HG03439 (cell line): Measurements from ENCODE around the gene PGA4.
A peak's percentile ranks its signal among the peaks of the same experiment; 100 is the strongest.
"Not testable (repeated sequence)": the region's sequence is repeated elsewhere in the genome, so short reads cannot be mapped to it uniquely, and the experiment has no call there.

Source experiments
- ATAC-seq: cut with Tn5 transposase; IDR thresholded peaks from one replicate; pipeline ENCODE4 v1.9.1; 2021; ENCODE audit warnings: mild to moderate bottlenecking, moderate library complexity; ENCODE audit not compliant: unreplicated experiment

PGA4 gene

DNA sequence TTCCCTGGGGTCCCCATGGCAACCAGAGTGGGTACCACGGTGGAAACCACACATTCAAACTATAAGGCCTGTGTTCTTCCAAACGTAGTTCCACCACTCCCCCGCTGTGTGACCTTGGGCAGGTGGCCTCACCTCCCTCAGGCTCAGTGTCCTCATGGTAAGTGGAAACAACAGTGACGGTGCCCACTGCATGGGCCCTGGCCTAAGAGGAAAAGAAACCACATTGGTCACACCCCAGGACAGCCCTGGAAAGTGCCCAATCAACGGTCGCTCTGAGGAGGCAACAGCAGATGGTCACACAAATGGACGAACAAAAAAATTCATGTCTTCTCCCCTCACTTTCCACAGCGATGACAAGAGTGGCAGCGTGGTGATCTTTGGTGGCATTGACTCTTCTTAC is 25.9 kb downstream of the PGA4 start:
- not testable (repeated sequence) for ATAC-seq

DNA sequence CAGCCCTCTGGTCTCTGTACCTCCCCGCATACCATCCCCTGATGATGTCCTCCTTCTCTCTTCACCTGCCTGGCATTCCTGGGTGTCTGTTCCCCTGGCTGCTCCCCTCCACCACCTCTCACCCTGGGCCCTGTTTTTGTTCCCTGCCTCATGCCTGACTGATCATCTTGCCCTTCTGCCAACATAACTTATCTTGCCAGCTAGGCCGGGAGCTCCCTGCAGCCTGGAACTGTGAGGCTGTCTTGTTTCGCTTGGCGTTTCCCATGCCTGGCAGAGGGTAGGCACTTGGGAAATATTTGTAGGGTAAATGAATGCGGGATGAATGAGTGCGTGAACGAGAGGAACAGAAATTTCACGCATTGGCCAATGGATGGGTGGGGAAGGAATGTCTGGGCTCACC is 27.1 kb downstream of the PGA4 start:
- not testable (repeated sequence) for ATAC-seq

DNA sequence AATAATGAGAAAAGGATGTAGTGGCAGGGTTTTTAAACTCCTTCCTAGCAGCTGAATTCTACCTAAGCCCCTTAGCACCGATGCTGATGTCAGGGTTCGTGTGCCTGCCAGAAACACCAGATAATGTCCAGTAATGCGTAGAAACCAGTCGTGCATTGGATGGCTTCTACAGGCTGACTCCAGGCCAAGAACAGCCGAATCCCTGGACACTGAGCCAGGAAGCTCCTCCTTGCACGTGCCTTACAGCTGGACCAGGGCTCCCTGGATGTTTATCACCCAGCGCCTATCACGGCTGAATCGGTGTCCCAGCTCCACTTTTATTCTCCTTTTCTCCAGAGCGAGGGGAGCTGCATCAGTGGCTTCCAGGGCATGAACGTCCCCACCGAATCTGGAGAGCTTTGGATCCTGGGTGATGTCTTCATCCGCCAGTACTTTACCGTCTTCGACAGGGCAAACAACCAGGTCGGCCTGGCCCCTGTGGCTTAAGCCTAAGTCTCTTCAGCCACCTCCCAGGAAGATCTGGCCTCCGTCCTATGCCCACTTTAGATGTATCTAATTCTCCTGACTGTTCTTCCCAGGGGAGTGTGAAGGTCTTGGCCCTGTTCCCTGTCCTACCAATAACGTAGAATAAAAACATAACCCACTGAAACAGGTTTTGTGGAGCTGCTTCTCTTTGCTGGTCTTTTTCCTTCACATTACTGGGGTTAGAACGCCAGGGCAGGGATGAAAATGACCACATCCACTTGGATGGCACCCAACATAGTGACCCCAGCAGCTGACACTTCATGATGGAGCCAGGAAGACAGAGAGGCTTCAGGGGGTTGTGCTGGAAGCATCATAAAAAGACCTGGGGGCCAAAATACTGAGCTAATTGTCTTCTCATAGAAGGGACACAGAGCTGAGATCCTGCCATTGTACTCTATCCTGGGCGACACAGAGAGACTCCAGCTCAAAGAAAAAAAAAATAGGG is 28.9 kb downstream of the PGA4 start:
- ATAC-seq, result not testable (repeated sequence)

- not testable (repeated sequence) for ATAC-seq
Observed at GRCh38 chr11:61252332-61252731, 30.2 kb downstream of the PGA4 start.

DNA sequence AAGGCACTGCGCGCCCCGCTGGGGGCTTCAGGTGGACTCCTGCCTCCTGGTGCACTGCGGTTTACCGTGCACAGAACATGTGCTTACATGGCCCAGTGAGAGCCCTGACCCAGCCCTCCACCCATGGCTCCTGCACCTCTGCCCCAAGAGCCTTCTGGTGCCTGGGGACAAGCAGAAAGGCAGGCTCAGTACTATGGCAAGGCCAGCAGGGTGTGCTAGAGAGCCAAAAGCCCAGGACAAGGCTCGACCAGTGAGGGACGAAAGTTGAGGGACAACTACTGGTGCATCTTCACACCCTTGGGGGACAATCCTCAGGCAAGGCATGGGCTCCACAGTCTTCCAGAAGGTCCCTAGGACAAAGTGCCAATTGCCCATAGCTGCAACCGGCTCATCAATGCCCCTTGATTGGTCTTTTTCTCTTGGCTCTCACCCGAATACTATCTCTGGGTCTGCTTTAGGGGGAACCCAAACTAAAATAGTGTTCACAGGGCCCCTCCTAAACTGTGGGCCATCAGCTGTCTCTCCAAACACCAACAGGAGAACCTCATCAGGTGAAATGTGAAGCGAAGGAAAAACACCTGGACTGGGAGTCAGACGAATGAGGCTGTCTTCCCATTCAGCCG is 32.4 kb downstream of the PGA4 start:
- ATAC-seq, result peak; percentile 73

DNA sequence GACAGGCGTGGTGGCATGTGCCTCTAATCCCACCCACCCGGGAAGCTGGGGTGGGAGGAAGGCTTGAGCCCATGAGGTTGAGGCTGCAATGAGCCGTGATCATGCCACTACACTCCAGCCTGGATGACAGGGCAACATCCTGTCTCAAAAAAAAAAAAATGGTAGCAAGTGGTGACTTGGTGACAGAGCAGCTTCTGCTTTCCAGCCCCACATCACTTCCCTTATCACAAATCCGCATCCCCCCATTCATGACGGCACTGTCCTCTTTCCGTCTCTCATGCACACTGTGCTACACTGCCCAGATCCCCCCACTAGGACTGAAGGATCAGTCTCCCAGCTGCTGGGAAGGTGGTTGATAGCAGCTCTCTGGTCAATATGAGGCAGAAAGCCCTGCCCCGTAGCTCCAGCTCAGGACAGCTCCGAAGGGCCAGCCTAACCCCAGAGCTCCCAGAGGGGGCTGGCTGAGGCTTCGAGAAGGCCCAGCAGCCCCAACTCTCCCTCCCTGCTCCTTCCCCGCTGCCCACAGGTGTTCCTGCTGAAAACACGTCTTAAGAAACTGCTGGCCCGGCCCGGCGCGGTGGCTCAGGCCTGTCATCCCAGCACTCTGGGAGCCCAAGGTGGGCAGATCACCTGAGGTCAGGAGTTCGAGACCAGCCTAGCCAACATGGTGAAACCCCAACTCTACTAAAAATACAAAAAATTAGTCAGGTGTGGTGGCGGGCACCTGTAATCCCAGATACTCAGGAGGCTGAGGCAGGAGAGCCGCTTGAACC is 34.7 kb downstream of the PGA4 start:
- ATAC-seq, result no peak

DNA sequence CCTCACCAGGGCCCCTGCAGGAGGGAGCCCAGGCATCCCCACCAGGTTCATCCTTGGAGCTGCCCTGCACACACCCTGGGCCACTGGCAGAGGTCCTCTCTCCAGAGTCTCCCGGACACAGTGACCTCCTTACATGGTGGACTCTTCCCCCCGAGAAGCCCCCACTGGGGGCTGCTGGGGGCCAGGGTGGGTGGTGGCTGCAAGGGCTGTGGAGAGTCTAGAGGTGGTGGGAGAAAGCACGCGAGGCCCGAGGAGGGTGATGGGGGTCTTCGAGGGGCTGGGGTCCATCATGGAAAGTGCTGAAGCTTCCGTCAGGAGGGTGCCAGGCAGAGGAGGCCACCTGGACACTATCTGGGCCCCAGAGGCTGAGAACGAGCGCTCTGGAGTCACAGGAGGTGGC is 36.4 kb downstream of the PGA4 start:
- no peak for ATAC-seq

DNA sequence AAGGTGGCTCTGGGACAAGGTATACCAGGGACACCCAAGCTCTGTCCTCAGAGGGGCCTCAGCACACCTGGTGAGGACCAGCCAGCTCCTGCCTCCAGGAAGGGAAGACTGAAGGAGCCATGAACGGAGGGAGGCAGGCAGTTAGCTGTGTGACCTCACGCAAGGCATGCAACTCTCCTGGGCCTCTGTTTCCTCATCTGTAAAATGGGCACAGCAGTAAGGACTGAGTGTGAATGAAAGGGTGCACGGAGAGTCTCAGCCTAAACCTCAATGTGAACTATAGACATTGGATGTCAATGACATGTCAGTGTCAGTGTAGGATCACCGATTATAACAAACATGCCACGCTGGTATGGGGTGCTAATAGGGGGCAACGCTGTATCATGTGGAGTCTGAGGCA is 37.2 kb downstream of the PGA4 start:
- no peak for ATAC-seq

DNA sequence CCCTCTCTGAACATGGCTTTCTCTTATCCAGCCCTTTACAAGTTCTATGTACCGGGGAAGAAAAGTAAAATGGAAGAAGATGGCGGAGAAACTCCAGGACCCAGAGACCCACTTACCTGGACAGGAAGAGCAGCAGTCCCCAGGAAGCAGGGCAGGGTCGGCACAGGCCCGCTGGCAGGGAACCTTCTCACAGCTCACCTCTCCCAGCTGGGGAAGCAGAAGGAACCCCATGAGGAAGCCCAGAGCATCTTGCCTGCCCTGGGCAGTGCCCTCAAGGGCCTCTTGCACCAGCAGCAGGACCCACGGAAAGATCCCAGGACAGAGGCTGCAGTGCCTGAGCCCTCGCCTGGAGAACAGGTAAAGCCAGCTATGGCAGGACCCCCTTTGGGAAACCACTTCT is 42.2 kb downstream of the PGA4 start:
- ATAC-seq, result no peak

- no peak for ATAC-seq
Observed at GRCh38 chr11:61264795-61265194, 42.6 kb downstream of the PGA4 start.

- no peak for ATAC-seq
Observed at GRCh38 chr11:61265357-61265756, 43.2 kb downstream of the PGA4 start.

- ATAC-seq, result no peak
Observed at GRCh38 chr11:61266602-61267001, 44.5 kb downstream of the PGA4 start.

DNA sequence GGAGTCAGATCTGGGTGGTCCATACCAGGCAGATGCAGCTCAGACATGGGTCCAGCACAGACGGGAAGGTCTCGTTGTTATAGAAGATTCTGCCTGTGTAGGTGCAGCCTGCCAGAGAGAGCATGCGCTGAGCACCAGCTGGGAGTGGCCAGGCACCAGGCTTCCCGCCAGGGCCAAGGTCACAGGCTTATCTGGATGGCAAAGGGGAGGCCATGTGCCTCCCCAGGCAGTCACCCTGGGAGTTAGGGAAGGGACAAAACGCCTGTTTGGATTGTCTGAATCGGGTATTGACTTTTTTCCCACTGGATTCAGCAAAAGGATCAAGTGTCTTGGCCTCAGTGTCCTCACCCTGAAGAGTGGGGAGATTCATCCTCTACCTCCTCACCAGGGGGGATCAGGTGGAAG is 45.3 kb downstream of the PGA4 start:
- ATAC-seq, result no peak

DNA sequence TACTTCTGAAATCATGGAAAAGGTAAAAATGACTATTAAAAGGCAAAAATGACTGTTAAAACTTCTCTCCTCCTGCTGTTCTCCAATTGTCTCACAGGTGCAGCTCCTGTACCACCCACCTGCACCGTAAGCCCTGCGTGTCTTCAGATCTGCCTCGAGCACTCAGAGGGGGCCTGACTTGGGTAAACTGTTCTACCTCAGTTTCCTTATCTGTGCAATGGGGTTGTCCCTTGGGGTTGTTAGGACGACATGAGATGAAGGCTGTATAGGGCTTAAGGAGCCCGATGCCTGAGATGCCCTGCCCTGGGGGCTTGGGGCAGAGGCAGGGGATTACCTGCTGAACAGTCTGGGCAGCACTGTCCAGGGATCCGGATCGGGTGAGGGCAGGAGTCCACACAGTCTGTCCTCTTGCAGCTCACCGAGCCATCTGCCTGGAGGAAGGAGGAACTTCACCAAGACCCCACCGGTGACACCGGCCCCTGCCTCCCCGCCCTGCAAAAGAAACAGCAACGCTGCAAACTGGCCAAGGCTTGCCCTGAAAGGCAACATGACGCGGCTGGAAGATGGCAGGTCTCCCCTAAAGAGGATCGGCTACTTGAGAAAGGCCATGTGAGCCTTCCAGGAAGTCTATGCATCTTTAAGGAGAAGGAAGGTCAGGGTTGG is 46.6 kb downstream of the PGA4 start:
- ATAC-seq, result no peak

GRCh38 chr11:61270354-61271076 is 48.4 kb downstream of the PGA4 start:
- ATAC-seq, result no peak

DNA sequence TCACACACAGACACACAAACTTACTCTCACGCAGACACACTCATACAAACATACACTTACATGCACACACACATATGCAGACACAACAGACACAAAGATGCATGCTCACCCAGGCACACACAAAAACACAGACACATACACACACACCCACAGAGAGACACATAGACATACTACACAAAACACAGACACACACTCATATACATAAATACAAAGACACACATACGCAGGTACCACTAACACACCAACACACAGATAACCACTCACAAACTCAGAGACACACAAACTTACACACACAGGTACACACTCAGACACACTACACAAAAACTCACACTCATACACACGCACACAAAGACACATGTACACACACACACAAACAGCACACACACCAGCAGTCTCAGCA is 50.6 kb downstream of the PGA4 start:
- no peak for ATAC-seq

DNA sequence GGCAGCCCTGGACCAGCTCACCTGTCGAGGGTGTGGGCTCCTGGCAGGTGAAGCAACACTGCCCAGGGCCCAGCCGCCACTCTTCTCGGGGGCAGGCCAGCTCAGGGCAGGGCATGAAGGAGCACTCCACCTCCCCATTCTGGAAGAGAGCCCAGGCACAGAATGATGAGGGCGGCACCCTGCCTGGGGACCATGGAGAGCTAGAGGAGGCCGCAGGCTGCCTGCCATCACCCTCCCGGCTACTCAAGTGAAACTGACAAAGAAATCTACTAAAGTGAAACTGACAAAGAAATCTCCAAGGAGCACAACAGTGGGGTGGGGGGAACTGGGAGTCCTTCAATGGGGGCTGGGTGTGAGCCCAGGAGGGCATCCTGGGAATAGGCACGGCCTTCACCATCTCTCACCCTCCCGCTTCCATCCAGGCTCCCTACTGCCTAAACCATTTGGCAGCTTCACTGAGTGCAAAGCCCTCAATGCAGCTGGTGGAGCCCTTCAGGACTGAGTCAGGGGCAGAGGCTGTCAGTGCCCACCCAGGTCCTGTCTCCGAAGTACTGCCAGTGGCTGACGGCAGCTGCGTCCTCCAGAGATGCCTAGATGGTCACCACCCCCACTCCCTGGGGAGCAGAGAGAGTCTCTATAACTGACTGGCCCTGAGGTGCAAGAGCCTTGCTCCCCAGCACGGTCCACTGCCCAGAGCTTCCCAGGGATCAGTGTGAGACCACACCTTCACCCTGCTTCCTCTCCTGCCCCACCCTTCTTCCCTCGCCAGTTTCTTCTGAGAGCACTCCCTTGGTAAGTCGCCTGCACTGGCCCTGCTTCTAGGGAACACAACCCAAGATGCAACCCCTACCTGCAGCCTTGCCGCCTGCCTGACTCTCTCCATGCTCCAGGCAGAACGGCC is 51.3 kb downstream of the PGA4 start:
- no peak for ATAC-seq

DNA sequence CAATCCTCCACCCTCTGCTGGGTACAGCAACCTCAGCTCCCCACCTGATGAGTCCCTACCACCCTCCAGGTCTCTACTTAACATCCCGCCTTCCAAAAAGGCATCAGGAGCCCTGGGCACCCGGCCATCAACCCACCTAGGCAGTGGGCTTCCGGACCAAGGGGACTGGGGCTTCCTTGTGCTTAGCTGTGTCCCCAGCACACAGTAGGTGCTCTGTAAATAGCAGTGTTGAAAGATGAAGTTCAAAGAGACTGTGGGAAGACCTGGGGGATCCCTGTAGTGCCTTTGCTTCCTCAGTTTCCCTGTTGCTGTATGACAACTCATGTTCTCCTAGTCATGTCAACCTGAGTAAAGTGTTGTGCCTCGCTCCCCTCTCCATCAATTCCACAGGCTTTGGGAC is 51.9 kb downstream of the PGA4 start:
- ATAC-seq, result no peak

DNA sequence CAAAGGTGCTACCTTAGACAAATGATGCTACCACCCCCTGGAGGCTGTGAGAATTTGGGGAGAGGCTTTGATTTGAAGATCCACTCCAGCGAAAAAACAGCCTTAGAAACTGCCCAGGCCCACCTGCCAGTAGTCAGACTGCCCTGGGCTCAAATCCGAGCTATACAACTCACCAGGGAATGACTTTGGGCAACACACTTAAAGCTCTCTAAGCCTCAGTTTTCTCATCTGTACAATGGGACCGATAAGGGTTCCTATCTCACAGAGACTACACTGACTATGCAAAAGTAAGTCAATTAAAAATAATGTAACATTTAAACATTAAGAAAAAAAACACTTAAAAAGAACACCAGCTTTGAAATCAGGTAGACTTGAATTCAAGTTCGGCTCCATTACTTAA is 53.0 kb downstream of the PGA4 start:
- no peak for ATAC-seq
